Cortex of kidney (tissue), 1 donor: ENCODE data around the gene COPS3.

ENCODE experiments used
- DNase-seq: peaks from one replicate; lab custom pipeline; 2025; lab: John Stamatoyannopoulos, UW

The COPS3 gene

DNA sequence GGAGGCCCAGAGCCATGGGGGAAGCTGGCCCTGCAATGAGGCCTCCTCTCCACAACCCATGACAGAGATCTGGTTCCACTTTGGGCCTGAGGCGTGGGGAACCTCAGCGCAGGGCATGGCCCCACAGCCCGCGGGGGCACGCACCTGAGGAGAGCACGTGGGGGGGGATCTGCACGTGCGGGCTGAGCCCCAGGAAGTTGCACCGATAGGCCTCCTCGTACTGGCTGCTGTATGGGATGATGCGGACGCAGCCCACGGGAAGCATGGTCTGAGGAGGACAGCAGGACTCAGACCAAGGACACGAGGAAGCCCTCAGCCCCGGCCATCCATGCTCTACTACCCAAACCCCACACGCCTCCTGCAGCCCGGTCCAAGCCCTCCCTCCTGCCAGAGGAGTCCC lies 64.8 kb downstream of the COPS3 start:
- no peak for DNase-seq

GRCh38 chr17:17215575-17215974 lies 65.5 kb downstream of the COPS3 start:
- no peak for DNase-seq

GRCh38 chr17:17214646-17215436 lies 66.2 kb downstream of the COPS3 start:
- DNase-seq, result no peak

- no peak for DNase-seq
Observed at GRCh38 chr17:17213775-17214174, 67.3 kb downstream of the COPS3 start.

- DNase-seq, result no peak
Observed at GRCh38 chr17:17207998-17208397, 73.0 kb downstream of the COPS3 start.

- DNase-seq, result no peak
Observed at GRCh38 chr17:17206913-17207335, 74.1 kb downstream of the COPS3 start.

- DNase-seq, result no peak
Observed at GRCh38 chr17:17206124-17206912, 74.7 kb downstream of the COPS3 start, which contains the start of gene PLD6. Gene PLD6, minus strand, starts transcription at chr17:17206333. Its CDS starts 47 bp downstream, at chr17:17206286.

- no peak for DNase-seq
Observed at GRCh38 chr17:17205368-17206123, 75.5 kb downstream of the COPS3 start.

- DNase-seq, result no peak
Observed at GRCh38 chr17:17204635-17205231, 76.3 kb downstream of the COPS3 start.

- DNase-seq, result no peak
Observed at GRCh38 chr17:17204041-17204591, 76.9 kb downstream of the COPS3 start.

- no peak for DNase-seq
Observed at GRCh38 chr17:17203173-17203730, 77.8 kb downstream of the COPS3 start.

GRCh38 chr17:17201907-17202306 lies 79.1 kb downstream of the COPS3 start:
- DNase-seq, result no peak

- DNase-seq, result no peak
Observed at GRCh38 chr17:17201271-17201670, 79.8 kb downstream of the COPS3 start.

GRCh38 chr17:17200831-17201230 lies 80.2 kb downstream of the COPS3 start:
- no peak for DNase-seq

GRCh38 chr17:17200311-17200710 lies 80.7 kb downstream of the COPS3 start:
- DNase-seq, result no peak

DNA sequence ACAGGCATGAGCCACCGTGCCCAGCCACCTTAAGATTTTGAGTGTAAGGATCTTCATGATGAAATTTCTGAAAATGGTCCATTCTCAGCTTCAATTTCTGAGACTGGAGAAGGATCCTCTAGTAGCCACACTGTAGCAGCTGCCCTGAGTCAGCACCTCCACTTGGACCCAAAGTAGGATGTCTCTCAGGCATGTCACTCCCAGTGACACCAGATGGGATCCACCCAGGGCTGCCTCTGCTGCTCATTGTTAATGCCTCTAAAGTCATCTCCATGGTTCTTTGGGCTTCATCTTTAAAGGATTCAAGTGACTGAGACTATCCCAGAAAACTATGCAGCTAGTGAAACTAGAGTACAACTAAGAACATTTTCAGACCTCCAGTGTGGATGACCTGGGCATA lies 82.8 kb downstream of the COPS3 start:
- no peak for DNase-seq

- DNase-seq, result no peak
Observed at GRCh38 chr17:17196776-17197175, 84.3 kb downstream of the COPS3 start.
